ENCODE results near the gene LRP1. TPM values are rescaled to one million over a fixed set of nuclear protein-coding genes. Genes with fewer than 3 reads are reported as not detected.

The LRP1 gene
- total RNA-seq, 1 donor from 2014 or later, result 448 TPM

- no peak for TF ChIP-seq CTCF (IDR thresholded peaks at IDR 0.05)
- Mint-ChIP-seq H3K27ac (ENCODE audit: unreplicated experiment) (no peak overlapping the region), H3K4me3 (ENCODE audit: unreplicated experiment) (no peak overlapping the region), H3K36me3 (ENCODE audit: low read depth) (peaks cover 69% of the 10 kb centered on the region), H3K27me3 (ENCODE audit: low read depth) (no peaks in the 10 kb centered on the region), H3K9me3 (ENCODE audit: low read depth) (no peaks in the 10 kb centered on the region), H3K4me1 (ENCODE audit: low read depth) (peaks cover 19% of the 10 kb centered on the region)
- no peak for DNase-seq (ENCODE audit: low spot score)
Observed at GRCh38 chr12:57165741-57166140, 37.5 kb downstream of the LRP1 start.

GRCh38 chr12:57166971-57167371, 38.7 kb downstream of the LRP1 start:
- DNase-seq (ENCODE audit: low spot score), result no peak
- Mint-ChIP-seq H3K4me3 (ENCODE audit: unreplicated experiment) (no peak overlapping the region), H3K27me3 (ENCODE audit: low read depth) (no peaks in the 10 kb centered on the region), H3K36me3 (ENCODE audit: low read depth) (peaks cover 64% of the 10 kb centered on the region), H3K4me1 (ENCODE audit: low read depth) (peaks cover 28% of the 10 kb centered on the region), H3K27ac (ENCODE audit: unreplicated experiment) (peak overlapping the region; percentile 74), H3K9me3 (ENCODE audit: low read depth) (no peaks in the 10 kb centered on the region)
- TF ChIP-seq CTCF (IDR thresholded peaks at IDR 0.05), result no peak

GRCh38 chr12:57168058-57168457, 39.8 kb downstream of the LRP1 start:
- Mint-ChIP-seq H3K4me1 (ENCODE audit: low read depth) (peaks cover 28% of the 10 kb centered on the region), H3K27ac (ENCODE audit: unreplicated experiment) (peak overlapping the region; percentile 41), H3K9me3 (ENCODE audit: low read depth) (no peaks in the 10 kb centered on the region), H3K36me3 (ENCODE audit: low read depth) (peaks cover 64% of the 10 kb centered on the region), H3K4me3 (ENCODE audit: unreplicated experiment) (no peak overlapping the region), H3K27me3 (ENCODE audit: low read depth) (no peaks in the 10 kb centered on the region)
- DNase-seq (ENCODE audit: low spot score), result no peak
- no peak for TF ChIP-seq CTCF (IDR thresholded peaks at IDR 0.05)

GRCh38 chr12:57169046-57169795, 40.9 kb downstream of the LRP1 start:
- no peak overlapping the region for H3K27ac Mint-ChIP-seq (ENCODE audit: unreplicated experiment)
- H3K36me3 Mint-ChIP-seq (ENCODE audit: low read depth), result peaks cover 68% of the 10 kb centered on the region
- H3K27me3 Mint-ChIP-seq (ENCODE audit: low read depth), result no peaks in the 10 kb centered on the region
- no peak for DNase-seq (ENCODE audit: low spot score)
- no peaks in the 10 kb centered on the region for H3K9me3 Mint-ChIP-seq (ENCODE audit: low read depth)
- peaks cover 28% of the 10 kb centered on the region for H3K4me1 Mint-ChIP-seq (ENCODE audit: low read depth)
- no peak for TF ChIP-seq CTCF (IDR thresholded peaks at IDR 0.05)
- H3K4me3 Mint-ChIP-seq (ENCODE audit: unreplicated experiment), result no peak overlapping the region

- no peak for TF ChIP-seq CTCF (IDR thresholded peaks at IDR 0.05)
- no peak overlapping the region for H3K4me3 Mint-ChIP-seq (ENCODE audit: unreplicated experiment)
- DNase-seq (ENCODE audit: low spot score), result no peak
- H3K27me3 Mint-ChIP-seq (ENCODE audit: low read depth), result no peaks in the 10 kb centered on the region
- H3K4me1 Mint-ChIP-seq (ENCODE audit: low read depth), result peaks cover 23% of the 10 kb centered on the region
- H3K9me3 Mint-ChIP-seq (ENCODE audit: low read depth), result no peaks in the 10 kb centered on the region
- no peak overlapping the region for H3K27ac Mint-ChIP-seq (ENCODE audit: unreplicated experiment)
- H3K36me3 Mint-ChIP-seq (ENCODE audit: low read depth), result peaks cover 66% of the 10 kb centered on the region
Observed at GRCh38 chr12:57169969-57170368, 41.7 kb downstream of the LRP1 start.

Data from chondrocyte (in vitro differentiated cells).